GM18520 (cell line): ENCODE measurements around the gene RFT1.

Source experiments
- ATAC-seq: cut with Tn5 transposase; IDR thresholded peaks from one replicate; pipeline ENCODE4 v1.9.1; 2021; ENCODE audit not compliant: unreplicated experiment

Gene RFT1

GRCh38 chr3:53130179-53131061 is at the start of gene RFT1:
TSS of gene RFT1 (minus strand) at chr3:53130435. CDS start at chr3:53130400, 35 bp downstream.
- ATAC-seq, result no peak

DNA sequence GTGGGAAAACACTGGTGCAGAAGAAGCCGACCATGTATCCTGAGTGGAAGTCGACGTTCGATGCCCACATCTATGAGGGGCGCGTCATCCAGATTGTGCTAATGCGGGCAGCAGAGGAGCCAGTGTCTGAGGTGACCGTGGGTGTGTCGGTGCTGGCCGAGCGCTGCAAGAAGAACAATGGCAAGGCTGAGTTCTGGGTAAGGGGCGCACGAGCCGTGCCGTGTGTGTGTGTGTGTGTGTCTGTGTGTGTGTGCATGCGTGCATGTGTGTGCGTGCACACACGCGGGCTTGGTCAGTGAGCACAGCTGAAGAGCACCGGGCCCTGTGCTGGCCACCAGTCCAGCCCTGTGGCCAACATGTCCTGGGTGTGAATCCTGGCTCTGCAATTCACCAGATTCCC is 49.3 kb upstream of the RFT1 start:
- ATAC-seq, result no peak

DNA sequence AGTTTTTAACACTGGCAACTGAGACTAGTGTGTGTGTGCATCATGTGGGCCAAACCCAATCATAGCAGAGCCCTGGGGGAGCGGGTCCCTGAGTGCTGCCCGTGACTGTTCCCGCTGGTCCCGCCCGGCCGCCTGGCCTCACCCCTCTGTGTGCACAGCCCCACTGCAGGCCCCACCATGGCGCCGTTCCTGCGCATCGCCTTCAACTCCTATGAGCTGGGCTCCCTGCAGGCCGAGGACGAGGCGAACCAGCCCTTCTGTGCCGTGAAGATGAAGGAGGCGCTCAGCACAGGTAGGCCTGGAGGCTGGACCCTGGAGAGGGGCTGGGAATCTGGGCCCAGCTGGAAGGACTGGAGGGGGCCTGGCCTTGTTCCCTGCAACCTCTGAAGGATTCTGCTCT is 48.0 kb upstream of the RFT1 start:
- no peak for ATAC-seq

GRCh38 chr3:53175613-53176540 is 45.6 kb upstream of the RFT1 start:
- no peak for ATAC-seq

GRCh38 chr3:53174346-53175250 is 44.4 kb upstream of the RFT1 start:
- no peak for ATAC-seq

DNA sequence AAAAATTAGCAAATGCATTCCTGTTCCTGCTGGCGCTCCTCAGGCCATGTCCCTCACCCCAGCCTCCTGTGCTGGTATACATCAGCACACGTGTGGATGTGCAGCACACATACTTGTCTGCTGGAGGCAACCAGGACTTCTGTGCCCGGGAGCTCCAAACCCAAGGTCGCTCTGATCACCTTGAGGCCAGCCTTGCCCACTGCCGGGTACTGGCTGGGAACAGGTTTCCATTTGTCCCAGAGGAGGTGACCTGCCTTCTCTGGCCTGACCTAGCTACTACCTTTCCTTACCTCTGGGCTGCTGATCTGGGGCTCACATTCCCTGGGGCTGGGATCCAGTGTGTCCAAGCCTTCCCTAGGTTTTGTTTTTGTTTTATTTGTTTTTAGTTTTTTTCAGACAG is 42.9 kb upstream of the RFT1 start:
- ATAC-seq, result no peak

DNA sequence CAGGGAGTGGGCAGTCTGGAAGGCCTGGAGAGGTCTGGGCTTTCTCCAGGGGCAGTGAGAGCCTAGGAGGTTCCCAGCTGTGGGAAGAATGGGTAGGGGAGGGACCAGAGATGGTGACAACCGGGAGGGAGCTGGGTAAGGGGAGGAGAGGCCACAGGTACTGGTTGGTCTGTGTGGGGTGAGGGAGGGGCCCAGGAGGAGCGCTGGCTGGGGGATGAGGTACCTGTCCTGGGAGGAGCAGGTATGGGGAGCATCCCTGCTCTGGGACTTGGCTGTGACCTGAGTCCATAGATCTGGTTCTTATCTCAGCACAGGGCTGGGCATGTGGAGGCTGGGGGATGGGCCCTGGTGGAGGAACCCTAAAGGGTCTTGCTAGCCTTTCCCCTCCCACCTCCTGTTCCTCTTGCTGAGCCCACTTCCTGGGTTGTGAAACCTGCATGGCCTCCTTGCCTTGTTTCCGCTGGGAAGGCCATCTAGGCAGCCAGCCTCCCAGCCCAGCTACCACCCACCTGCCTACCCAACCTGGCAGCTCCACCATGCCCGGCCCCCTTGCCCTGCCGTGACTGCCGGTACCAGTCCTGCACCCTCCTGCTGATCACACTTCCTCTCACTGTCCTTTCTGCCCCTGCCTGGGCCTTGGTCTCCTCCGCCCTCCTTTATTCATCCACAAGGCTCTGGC is 41.7 kb upstream of the RFT1 start:
- ATAC-seq, result no peak

DNA sequence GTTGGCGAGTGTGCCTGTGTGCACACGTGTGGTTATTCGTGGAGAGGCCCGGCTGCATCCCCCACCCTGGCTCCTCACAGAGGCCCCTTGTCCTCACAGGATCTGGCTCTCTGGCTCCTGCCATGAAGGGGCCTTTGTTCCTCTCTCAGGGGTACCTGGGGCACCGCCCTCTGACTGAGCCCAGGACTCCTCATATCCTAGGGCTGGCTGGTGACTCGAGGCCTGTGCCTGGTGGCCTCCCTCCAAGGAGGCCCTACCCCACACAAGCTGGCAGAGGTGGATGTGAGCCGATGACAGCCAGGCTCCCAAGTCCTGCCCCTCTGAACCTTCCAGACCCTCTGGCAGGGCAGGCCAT is 40.8 kb upstream of the RFT1 start:
- no peak for ATAC-seq

DNA sequence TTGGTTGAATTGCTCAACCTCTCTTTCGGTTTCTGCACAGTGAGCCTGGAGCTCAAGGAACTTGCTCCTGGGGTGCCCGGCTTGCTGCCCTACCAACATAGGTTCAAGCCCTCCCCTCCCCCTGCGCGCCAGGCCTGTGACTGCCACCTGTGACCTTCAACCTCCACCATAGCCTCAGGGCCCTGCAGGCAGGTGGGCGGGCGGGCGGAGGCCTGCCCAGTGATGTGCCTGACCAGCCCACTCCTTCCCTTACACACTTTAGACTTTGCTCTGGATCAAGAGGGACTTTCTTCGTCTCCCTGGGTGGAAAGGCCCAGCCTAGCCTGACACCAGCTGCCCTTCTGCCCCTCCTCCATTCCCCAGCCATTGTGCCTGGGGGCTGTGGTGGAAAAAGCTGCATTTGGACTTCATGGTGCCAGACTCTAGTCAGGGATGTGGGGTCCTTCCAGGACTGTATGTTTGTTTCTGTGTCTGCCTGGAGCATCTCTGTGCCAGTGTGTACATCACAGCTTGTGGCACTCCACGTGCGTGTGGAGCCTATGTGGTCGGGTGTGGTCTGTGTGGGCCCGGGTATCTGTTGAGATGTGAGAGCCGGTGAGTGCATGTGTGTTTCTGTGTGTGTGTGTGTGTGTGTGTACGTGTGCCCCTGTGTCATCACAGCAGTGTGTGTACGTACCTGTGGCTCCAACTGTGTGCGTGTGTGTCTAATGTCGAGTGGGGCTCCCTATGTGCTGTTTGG is 40.3 kb upstream of the RFT1 start:
- no peak for ATAC-seq

DNA sequence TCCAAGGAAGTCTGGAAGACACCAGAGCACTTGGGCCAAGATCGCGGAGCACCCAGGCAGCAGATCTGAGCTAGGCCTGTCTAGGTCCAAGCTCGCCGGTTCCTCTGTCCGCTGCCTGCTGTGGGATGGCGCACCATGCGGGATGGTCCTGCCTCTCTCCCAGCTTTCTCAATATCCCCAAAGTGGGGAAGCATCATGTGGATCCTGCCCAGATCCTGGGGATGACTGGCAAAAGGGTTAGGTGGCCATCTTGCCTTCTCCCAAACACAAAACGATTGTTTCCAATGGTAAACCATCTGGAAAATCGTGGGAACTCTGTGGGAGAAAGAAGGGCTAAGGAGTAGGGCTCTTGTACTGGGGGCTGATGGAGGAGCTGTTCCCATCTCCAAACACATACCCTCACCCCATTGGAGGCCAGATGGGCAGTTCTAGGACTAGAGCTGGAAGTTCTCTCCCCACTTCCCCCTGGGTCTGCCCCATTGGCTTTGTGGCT is 39.6 kb upstream of the RFT1 start:
- ATAC-seq, result no peak

GRCh38 chr3:53169045-53169831 is 39.0 kb upstream of the RFT1 start:
- no peak for ATAC-seq

DNA sequence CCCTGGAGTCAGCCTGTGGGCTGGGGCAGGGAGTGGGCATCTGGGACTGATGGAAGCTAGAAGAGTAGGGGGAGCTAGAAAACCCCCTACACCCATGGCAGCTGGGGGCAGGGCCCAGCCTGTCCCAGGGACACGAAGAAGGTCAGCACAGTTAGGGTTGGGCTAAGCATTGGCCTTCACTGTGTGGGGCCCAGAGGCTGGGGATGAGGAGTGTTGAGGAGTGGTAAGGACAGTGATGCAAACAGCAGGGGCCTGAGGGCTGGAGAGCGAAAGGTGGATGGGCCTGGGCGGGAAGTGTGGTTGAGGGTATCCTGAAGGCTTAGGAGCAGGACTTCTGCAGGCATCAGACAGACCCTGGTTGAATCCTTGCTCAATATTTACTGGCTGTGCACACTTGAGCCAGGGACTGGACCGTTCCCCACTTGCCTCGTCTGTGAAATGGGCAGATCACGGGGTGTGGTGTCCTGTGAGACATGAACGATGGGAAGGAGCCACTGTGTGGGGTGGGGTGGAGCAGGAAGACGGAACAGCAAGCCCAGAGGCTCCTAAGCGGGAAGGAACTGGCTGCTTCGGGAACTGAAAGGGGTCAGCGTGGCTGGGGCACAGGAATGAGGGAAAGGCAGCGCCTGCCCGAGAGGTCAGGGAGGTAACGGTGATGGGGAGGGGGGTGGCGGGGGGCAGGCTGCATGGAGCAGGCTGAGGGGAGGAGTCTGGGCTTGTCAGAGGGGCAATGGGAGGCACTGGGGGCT is 38.1 kb upstream of the RFT1 start:
- no peak for ATAC-seq

DNA sequence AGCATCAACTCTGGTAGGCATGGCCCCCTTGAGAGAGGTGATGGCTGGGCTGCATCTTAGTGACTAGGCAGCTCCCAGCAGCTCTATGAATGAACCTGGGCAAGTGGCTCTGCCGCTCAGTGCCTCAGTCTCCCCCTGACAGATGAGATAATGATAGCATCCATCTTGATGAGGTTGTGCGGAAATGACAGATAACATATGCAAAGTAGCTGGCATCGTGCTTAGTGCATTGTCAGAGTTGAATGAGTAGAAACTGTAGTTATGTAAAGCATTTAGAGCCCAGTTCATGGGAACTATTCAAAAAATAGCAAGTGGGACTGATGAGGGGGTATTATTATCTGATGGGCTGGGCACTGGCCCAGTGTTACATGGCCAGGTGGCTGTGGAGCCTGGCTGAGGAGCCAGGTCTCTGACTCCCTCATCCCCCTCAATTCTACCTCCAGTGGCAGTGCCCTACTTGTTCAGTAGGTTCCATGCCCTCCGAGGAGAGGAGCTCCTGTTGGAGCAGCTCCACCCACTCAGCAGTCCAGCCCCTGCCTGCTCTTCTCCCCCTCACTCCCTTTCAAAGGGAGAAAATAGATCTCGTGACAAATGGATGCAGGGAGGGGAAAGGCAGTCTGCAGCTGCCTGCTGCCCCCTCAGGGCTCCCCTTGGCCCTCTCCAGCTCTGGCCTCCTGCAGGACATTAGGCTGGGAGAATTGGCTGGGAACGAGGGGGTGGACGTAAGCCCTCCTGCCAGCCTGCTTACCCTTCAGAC is 37.4 kb upstream of the RFT1 start:
- ATAC-seq, result peak; percentile 22

GRCh38 chr3:53166781-53167291 is 36.6 kb upstream of the RFT1 start:
- ATAC-seq, result no peak

GRCh38 chr3:53166206-53166605 is 36.0 kb upstream of the RFT1 start:
- ATAC-seq, result no peak

DNA sequence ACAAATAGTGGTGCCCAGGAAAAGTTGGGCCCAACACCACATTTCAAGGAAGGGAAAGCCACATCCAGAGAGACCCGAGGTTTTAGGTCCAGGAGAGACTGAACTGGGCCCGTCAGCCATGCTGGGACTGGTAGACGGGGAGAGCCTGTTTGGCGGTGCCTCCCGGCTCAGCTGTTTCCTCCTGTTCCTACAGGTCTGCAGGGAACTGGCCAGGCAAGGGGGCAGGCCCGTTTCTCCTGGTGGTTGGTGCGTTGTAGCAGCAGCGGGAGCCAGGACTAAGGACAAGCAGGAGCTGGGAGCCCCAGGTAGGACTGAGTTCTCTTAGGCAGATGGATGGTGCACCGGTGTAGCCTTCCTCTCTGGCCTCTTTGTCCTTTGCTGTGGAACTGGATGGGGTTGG is 34.7 kb upstream of the RFT1 start:
- ATAC-seq, result no peak
